PC-9 (cell line): Measurements from ENCODE around the gene OCA2. TPM values are rescaled to one million over a fixed set of nuclear protein-coding genes. Genes with fewer than 3 reads are reported as not detected.

Source experiments
- BruUV-seq: library from RNA; stranded (reverse); fragments of 400-500 nt; replicated peaks from 2 replicates; lab custom pipeline; 2021; lab: Mats Ljungman, UMichigan
- CTCF ChIA-PET: fragments of 300-600 bp; sonication (Branson Sonifier 250); formaldehyde crosslinking; loops from one replicate; lab custom pipeline; 2022; ENCODE audit warnings: antibody characterized with exemption; lab: Charles Lee
- POLR2A ChIA-PET: fragments of 300-600 bp; sonication (Branson Sonifier 250); formaldehyde crosslinking; loops from one replicate; lab custom pipeline; 2022; ENCODE audit warnings: antibody characterized with exemption; ENCODE audit not compliant: unreplicated experiment; lab: Charles Lee
- DNase-seq, 2 experiments: peaks; one replicate each; pipeline versions ENCODE4 v3.0.0 to v3.0.0-alpha.2; 2015 to 2022; ENCODE audit warnings: mixed read lengths in 1 of 2
- H2AFZ ChIP-seq: fragments of 200-600 bp; sonication (generic); 2 replicates; pipeline ENCODE4 v1.8.1; 2017; ENCODE audit warnings: antibody characterized with exemption
- H3F3A ChIP-seq: fragments of 200-600 bp; sonication (generic); 2 replicates; pipeline ENCODE4 v1.8.1; 2017; ENCODE audit warnings: antibody characterized with exemption, mild to moderate bottlenecking, low read depth; ENCODE audit not compliant: insufficient read depth
- H3K27ac ChIP-seq: fragments of 200-600 bp; sonication (generic); 2 replicates; pipeline ENCODE4 v1.6.1; 2016; ENCODE audit warnings: mixed run types
- H3K27me3 ChIP-seq: fragments of 200-600 bp; sonication (generic); 2 replicates; pipeline ENCODE4 v1.6.1; 2016; ENCODE audit warnings: low read depth, mixed run types; ENCODE audit not compliant: insufficient read depth
- H3K36me3 ChIP-seq: fragments of 200-600 bp; sonication (generic); 2 replicates; pipeline ENCODE4 v1.6.1; 2016; ENCODE audit warnings: low read depth, mixed run types
- H3K4me1 ChIP-seq: fragments of 200-600 bp; sonication (generic); replicated peaks from 2 replicates; pipeline ENCODE4 v1.6.1; 2016; ENCODE audit warnings: mixed run types; ENCODE audit not compliant: insufficient read depth
- H3K4me2 ChIP-seq: fragments of 200-600 bp; sonication (generic); 2 replicates; pipeline ENCODE4 v1.6.1; 2017; ENCODE audit warnings: mixed run types
- H3K4me3 ChIP-seq: fragments of 200-600 bp; sonication (generic); 2 replicates; pipeline ENCODE4 v1.6.1; 2016; ENCODE audit warnings: mixed run types
- H3K79me2 ChIP-seq: fragments of 200-600 bp; sonication (generic); 2 replicates; pipeline ENCODE4 v1.6.1; 2017; ENCODE audit warnings: low read depth, mixed run types
- H3K9me2 ChIP-seq: fragments of 200-600 bp; sonication (generic); 2 replicates; pipeline ENCODE4 v1.8.1; 2017; ENCODE audit warnings: mild to moderate bottlenecking; ENCODE audit not compliant: insufficient read depth
- H3K9me3 ChIP-seq: fragments of 200-600 bp; sonication (generic); 2 replicates; pipeline ENCODE4 v1.8.1; 2016; ENCODE audit warnings: low read depth; ENCODE audit not compliant: insufficient read depth
- H4K20me1 ChIP-seq: fragments of 200-600 bp; sonication (generic); 2 replicates; pipeline ENCODE4 v1.8.1; 2017; ENCODE audit not compliant: insufficient read depth
- EZH2 ChIP-seq: fragments of 200-600 bp; sonication (generic); IDR thresholded peaks from 2 replicates; pipeline ENCODE4 v1.8.0; 2017; ENCODE audit warnings: antibody characterized with exemption, low read depth
- intact Hi-C: fragments of 100-400 bp; cut with micrococcal nuclease; formaldehyde crosslinking; loops from one replicate; pipeline ENCODE4 v1.10.0; 2022; ENCODE audit not compliant: unreplicated experiment
- total RNA-seq: library from RNA; stranded (reverse); gene quantifications from 2 replicates; pipeline ENCODE4 v1.2.3, GENCODE V29; 2021
- TF ChIP-seq, protein P1 (sequence below): fragments of 200-600 bp; sonication (generic); conservative IDR thresholded peaks from 2 replicates; pipeline ENCODE4 v1.6.1; 2017; ENCODE audit warnings: mixed run types, antibody characterized with exemption, mild to moderate bottlenecking, moderate library complexity

Gene OCA2
- total RNA-seq, 1 experiment from 2014 or later: not detected

DNA sequence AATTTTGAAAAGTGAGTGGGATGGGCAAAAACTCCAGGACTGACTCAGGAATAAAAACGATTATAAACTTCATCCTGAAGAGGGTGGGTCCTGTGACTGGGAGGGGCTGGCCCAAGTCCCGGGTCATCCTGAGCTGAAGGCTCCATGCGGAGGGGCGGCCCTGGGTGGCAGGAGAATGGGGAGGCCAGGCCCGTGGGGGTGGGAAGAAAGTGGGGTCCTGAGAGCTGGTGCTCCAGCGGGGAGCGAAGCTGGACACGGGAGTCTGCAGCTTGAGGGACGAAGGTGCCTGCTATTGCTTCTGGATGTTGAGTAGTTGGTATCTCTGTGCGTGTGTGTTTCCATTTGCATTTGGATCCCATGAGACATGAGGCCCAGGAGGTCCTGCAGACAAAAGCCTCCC is 4.7 kb upstream of the OCA2 start:
- no TSS peak for BruUV-seq
- H3K27me3 ChIP-seq: peaks cover 15% of the 10 kb centered on the region; the same call in 1 of the 2 replicates
- no peaks in the 10 kb centered on the region for H3K9me2 ChIP-seq
- H3K27ac ChIP-seq: no peak overlapping the region
- no peaks in the 10 kb centered on the region for H3K9me3 ChIP-seq
- no peaks in the 10 kb centered on the region for H4K20me1 ChIP-seq
- no peak for TF ChIP-seq EZH2
- TF ChIP-seq, protein P1, sequence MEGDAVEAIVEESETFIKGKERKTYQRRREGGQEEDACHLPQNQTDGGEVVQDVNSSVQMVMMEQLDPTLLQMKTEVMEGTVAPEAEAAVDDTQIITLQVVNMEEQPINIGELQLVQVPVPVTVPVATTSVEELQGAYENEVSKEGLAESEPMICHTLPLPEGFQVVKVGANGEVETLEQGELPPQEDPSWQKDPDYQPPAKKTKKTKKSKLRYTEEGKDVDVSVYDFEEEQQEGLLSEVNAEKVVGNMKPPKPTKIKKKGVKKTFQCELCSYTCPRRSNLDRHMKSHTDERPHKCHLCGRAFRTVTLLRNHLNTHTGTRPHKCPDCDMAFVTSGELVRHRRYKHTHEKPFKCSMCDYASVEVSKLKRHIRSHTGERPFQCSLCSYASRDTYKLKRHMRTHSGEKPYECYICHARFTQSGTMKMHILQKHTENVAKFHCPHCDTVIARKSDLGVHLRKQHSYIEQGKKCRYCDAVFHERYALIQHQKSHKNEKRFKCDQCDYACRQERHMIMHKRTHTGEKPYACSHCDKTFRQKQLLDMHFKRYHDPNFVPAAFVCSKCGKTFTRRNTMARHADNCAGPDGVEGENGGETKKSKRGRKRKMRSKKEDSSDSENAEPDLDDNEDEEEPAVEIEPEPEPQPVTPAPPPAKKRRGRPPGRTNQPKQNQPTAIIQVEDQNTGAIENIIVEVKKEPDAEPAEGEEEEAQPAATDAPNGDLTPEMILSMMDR: no peak
- no peaks in the 10 kb centered on the region for H3K4me1 ChIP-seq
- no peak overlapping the region for H2AFZ ChIP-seq
- DNase-seq: no peak
- no peaks in the 10 kb centered on the region for H3F3A ChIP-seq
- POLR2A ChIA-PET: no interaction called here
- intact Hi-C loops: no loop called here
- H3K4me3 ChIP-seq: no peak overlapping the region
- CTCF ChIA-PET: no interaction called here
- H3K36me3 ChIP-seq: no peaks in the 10 kb centered on the region
- H3K4me2 ChIP-seq: no peak overlapping the region
- no peaks in the 10 kb centered on the region for H3K79me2 ChIP-seq

DNA sequence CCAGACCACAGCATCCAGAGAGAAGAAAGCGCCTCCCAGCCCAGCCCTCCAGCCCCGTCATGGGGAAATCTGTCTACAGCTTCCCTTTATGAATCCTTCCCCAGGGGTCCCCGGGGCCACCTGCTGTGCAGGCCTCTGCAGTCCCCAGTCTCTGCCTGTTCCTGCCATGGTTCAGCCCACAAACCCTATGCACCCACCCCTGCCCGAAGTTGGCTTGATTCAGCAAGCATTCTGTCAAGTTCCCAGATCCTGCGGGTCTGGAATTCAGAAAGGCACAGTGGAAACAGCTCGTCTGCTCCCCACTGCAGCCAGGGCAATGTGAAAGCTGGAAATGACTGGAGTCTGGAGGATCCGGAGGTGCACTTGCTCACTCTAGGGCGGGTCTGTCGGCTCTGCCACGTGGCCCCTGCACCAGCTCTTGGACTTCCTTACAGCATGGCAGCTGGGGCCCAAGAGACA is 2.9 kb upstream of the OCA2 start:
- TF ChIP-seq, protein P1: no peak
- no peak for TF ChIP-seq EZH2
- peaks cover 15% of the 10 kb centered on the region; the same call in 1 of the 2 replicates for H3K27me3 ChIP-seq
- H4K20me1 ChIP-seq: no peaks in the 10 kb centered on the region
- no peak overlapping the region for H3K4me2 ChIP-seq
- DNase-seq: no peak
- intact Hi-C loops: no loop called here
- no peaks in the 10 kb centered on the region for H3K4me1 ChIP-seq
- BruUV-seq: no TSS peak
- no peaks in the 10 kb centered on the region for H3K79me2 ChIP-seq
- H3K27ac ChIP-seq: no peak overlapping the region
- no peaks in the 10 kb centered on the region for H3K36me3 ChIP-seq
- no peak overlapping the region for H2AFZ ChIP-seq
- no peaks in the 10 kb centered on the region for H3K9me2 ChIP-seq
- no peaks in the 10 kb centered on the region for H3K9me3 ChIP-seq
- H3F3A ChIP-seq: no peaks in the 10 kb centered on the region
- no peak overlapping the region for H3K4me3 ChIP-seq
- POLR2A ChIA-PET: no interaction called here
- CTCF ChIA-PET: no interaction called here

DNA sequence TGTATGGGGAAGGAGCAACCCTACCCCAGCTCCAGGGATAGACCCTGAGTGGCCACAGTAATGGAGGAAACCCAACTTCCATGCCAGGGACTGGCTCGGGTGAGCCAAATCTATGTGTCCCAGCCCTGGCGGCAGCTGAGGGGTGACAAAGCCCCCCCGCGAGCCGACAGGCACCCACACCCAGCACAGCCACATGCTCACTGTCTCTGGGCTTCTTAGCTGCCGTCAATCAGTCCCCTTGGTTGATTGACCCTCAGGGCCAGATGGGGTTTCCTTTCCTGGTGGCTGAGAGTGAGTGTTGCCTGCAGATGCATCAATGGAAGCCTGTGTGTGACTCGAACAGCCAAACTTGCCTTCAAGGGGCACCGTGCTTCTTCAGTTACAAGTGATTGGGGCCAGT is 2.1 kb upstream of the OCA2 start:
- CTCF ChIA-PET: no interaction called here
- DNase-seq: no peak

More for the DNA sequence above, 2.1 kb upstream of the OCA2 start:
- H2AFZ ChIP-seq: no peak overlapping the region
- peaks cover 15% of the 10 kb centered on the region; the same call in 1 of the 2 replicates for H3K27me3 ChIP-seq
- H3K4me2 ChIP-seq: no peak overlapping the region
- no peaks in the 10 kb centered on the region for H3K4me1 ChIP-seq
- no peak for TF ChIP-seq EZH2
- TF ChIP-seq, protein P1: no peak
- no peak overlapping the region for H3K27ac ChIP-seq
- no peaks in the 10 kb centered on the region for H3K79me2 ChIP-seq
- no peaks in the 10 kb centered on the region for H3F3A ChIP-seq
- H3K4me3 ChIP-seq: no peak overlapping the region
- H3K36me3 ChIP-seq: no peaks in the 10 kb centered on the region
- H4K20me1 ChIP-seq: no peaks in the 10 kb centered on the region
- BruUV-seq: no TSS peak
- H3K9me3 ChIP-seq: no peaks in the 10 kb centered on the region
- H3K9me2 ChIP-seq: no peaks in the 10 kb centered on the region
- intact Hi-C loops: no loop called here
- POLR2A ChIA-PET: no interaction called here
